Gastroesophageal sphincter (tissue), 4 donors: ENCODE results near the gene FN1. TPM values are rescaled to one million over a fixed set of nuclear protein-coding genes. Genes with fewer than 3 reads are reported as not detected.
"Not testable (repeated sequence)": the region's sequence is repeated elsewhere in the genome, so short reads cannot be mapped to it uniquely, and the experiment has no call there.

Experiments used
- ATAC-seq: fragments of 150-250 bp; one replicate; pipeline ENCODE4 v1.9.1; 2016; ENCODE audit warnings: mild to moderate bottlenecking, moderate library complexity
- H3K27ac ChIP-seq, 4 donors: fragments of 200-600 bp; sonication (generic) in 3 of 4; 1 replicate in 3 of 4; 2 replicates in 1 of 4; pipeline ENCODE4 v1.5.1; 2016 to 2019
- H3K27me3 ChIP-seq: fragments of 200-600 bp; sonication (generic); one replicate; pipeline ENCODE4 v1.5.1; 2019
- H3K36me3 ChIP-seq, 2 donors: fragments of 200-600 bp; sonication (generic); one replicate each; pipeline ENCODE4 v1.5.1; 2019; ENCODE audit warnings: control low read depth in 1 of 2
- H3K4me1 ChIP-seq, 3 donors: fragments of 200-600 bp; sonication (generic); 1 replicate in 2 of 3; 2 replicates in 1 of 3; pipeline ENCODE4 v1.5.1; 2016 to 2019; ENCODE audit warnings: control low read depth in 2 of 3
- H3K4me3 ChIP-seq, 2 donors: fragments of 200-600 bp; sonication (generic); one replicate each; pipeline ENCODE4 v1.5.1; 2019; ENCODE audit warnings: mild to moderate bottlenecking in 1 of 2, moderate library complexity in 1 of 2
- H3K9me3 ChIP-seq, 3 donors: fragments of 200-600 bp; sonication (generic); one replicate each; pipeline ENCODE4 v1.5.1; 2017 to 2019; ENCODE audit warnings: control low read depth in 2 of 3
- CTCF ChIP-seq, 4 experiments: fragments of 200-600 bp in 2 of 4; fragments of 450-650 bp in 2 of 4; sonication (generic) in 1 of 4; IDR thresholded peaks; one replicate each; pipeline ENCODE4 v1.5.1; 2017 to 2019; ENCODE audit warnings: antibody characterized with exemption in 4 of 4, mild to moderate bottlenecking in 2 of 4, moderate library complexity in 2 of 4
- EP300 ChIP-seq: sonication (generic); formaldehyde crosslinking; IDR thresholded peaks from one replicate; pipeline ENCODE4 v1.6.1; 2017; ENCODE audit warnings: antibody characterized with exemption, mild to moderate bottlenecking
- POLR2A ChIP-seq, 2 donors: fragments of 450-650 bp; IDR thresholded peaks; one replicate each; pipeline ENCODE4 v1.6.1; 2017; ENCODE audit warnings: antibody characterized with exemption in 2 of 2, mild to moderate bottlenecking in 2 of 2, moderate library complexity in 1 of 2
- POLR2AphosphoS5 ChIP-seq: sonication (generic); formaldehyde crosslinking; IDR thresholded peaks from one replicate; pipeline ENCODE4 v1.6.1; 2017; ENCODE audit warnings: antibody characterized with exemption
- WGBS, 2 donors: methylation state at CpG; one replicate each; pipeline ENCODE4 v1.1.5; 2018; ENCODE audit warnings: low coverage in 1 of 2; 5-methylcytosine and 5-hydroxymethylcytosine counted together
- total RNA-seq, 4 donors: library from RNA; depleted of rRNA; stranded (reverse); fragments of >200 nt; gene quantifications; one replicate each; pipeline ENCODE4 v1.1.0, GENCODE V29; 2016

Gene FN1
- total RNA-seq, 4 donors from 2014 or later: 1,699 to 4,986 (median 1,920) TPM

- 62 to 86% methylated on average over 2 of the region's 2 CpGs for WGBS, 2 donors
Observed at GRCh38 chr2:215316336-215316735, 119.5 kb downstream of the FN1 start.

GRCh38 chr2:215315301-215315700 lies 120.6 kb downstream of the FN1 start:
- WGBS, 2 donors: 100% methylated on average over 1 of the region's 2 CpGs; no CpG with 5 or more reads in 1 of the 2 donors
- ATAC-seq: no peak
- TF ChIP-seq EP300 (no peak), POLR2A (IDR thresholded peaks at IDR 0.05) (no peak), POLR2AphosphoS5 (no peak), CTCF (IDR thresholded peaks at IDR 0.05) (no peak)
- Histone ChIP-seq H3K4me1 (peaks cover 0 to 28% (median 5%) of the 10 kb centered on the region in 3 donors), H3K27ac (no peak overlapping the region), H3K4me3 (no peak overlapping the region), H3K36me3 (peaks cover 0 to 49% of the 10 kb centered on the region in 2 donors), H3K27me3 (no peaks in the 10 kb centered on the region), H3K9me3 (no peaks in the 10 kb centered on the region)

More at GRCh38 chr2:215316336-215316735, 119.5 kb downstream of the FN1 start:
- TF ChIP-seq POLR2AphosphoS5 (no peak), EP300 (no peak)
- Histone ChIP-seq H3K4me3 (no peak overlapping the region), H3K36me3 (peaks cover 0 to 59% of the 10 kb centered on the region in 2 donors), H3K4me1 (peaks cover 0 to 21% (median 5%) of the 10 kb centered on the region in 3 donors), H3K27ac (no peak overlapping the region), H3K9me3 (no peaks in the 10 kb centered on the region), H3K27me3 (no peaks in the 10 kb centered on the region)
- ATAC-seq: no peak

GRCh38 chr2:215314896-215315295 lies 121.0 kb downstream of the FN1 start:
- Histone ChIP-seq H3K9me3 (no peaks in the 10 kb centered on the region), H3K27me3 (no peaks in the 10 kb centered on the region), H3K36me3 (peaks cover 0 to 44% of the 10 kb centered on the region in 2 donors), H3K4me1 (peaks cover 0 to 28% (median 5%) of the 10 kb centered on the region in 3 donors), H3K27ac (no peak overlapping the region), H3K4me3 (no peak overlapping the region)
- ATAC-seq: no peak
- WGBS, 2 donors: 39% methylated on average over 1 of the region's 1 CpG; no CpG with 5 or more reads in 1 of the 2 donors
- TF ChIP-seq CTCF (IDR thresholded peaks at IDR 0.05): no peak
- TF ChIP-seq EP300: no peak
- TF ChIP-seq POLR2A (IDR thresholded peaks at IDR 0.05): no peak
- no peak for TF ChIP-seq POLR2AphosphoS5

GRCh38 chr2:215313255-215313613 lies 122.6 kb downstream of the FN1 start:
- no peak overlapping the region for H3K4me3 ChIP-seq
- no peak for ATAC-seq
- H3K4me1 ChIP-seq: peaks cover 0 to 28% (median 5%) of the 10 kb centered on the region in 3 donors
- TF ChIP-seq CTCF (IDR thresholded peaks at IDR 0.05): no peak
- TF ChIP-seq POLR2A (IDR thresholded peaks at IDR 0.05): no peak
- TF ChIP-seq POLR2AphosphoS5: no peak
- TF ChIP-seq EP300: no peak
- 78 to 93% methylated on average over 3 to 4 of the region's 4 CpGs for WGBS, 2 donors
- H3K9me3 ChIP-seq: no peaks in the 10 kb centered on the region
- peak overlapping the region in 2 of 4 donors; percentile 86 to 91 for H3K27ac ChIP-seq
- no peaks in the 10 kb centered on the region for H3K27me3 ChIP-seq
- H3K36me3 ChIP-seq: peaks cover 0 to 28% of the 10 kb centered on the region in 2 donors

- ATAC-seq: peak; percentile 99
- Histone ChIP-seq H3K27ac (peak within 1 kb of the TSS in 3 of 4 donors; percentile 84 to 91 (median 86)), H3K36me3 (peaks cover 0 to 18% of the 10 kb centered on the region in 2 donors), H3K9me3 (no peaks in the 10 kb centered on the region), H3K4me3 (peak within 1 kb of the TSS; percentile 34 to 78), H3K27me3 (no peaks in the 10 kb centered on the region), H3K4me1 (peaks cover 0 to 28% (median 5%) of the 10 kb centered on the region in 3 donors)
- 0 to 2% methylated on average over 2 to 15 of the region's 64 CpGs for WGBS, 2 donors
- TF ChIP-seq EP300: no peak
- peak in 3 of 4 experiments; percentile 29 to 53 (median 35) for TF ChIP-seq CTCF (IDR thresholded peaks at IDR 0.05)
- TF ChIP-seq POLR2A (IDR thresholded peaks at IDR 0.05): peak; percentile 32 to 44
- TF ChIP-seq POLR2AphosphoS5: peak; percentile 88
Observed at GRCh38 chr2:215311625-215312396, 124.1 kb downstream of the FN1 start, which contains the start of gene ATIC. Gene ATIC, plus strand, starts transcription at chr2:215312059. Its CDS starts 84 bp downstream, at chr2:215312143.

- Histone ChIP-seq H3K36me3 (peaks cover 0 to 18% of the 10 kb centered on the region in 2 donors), H3K4me1 (peaks cover 0 to 28% (median 5%) of the 10 kb centered on the region in 3 donors), H3K4me3 (peak overlapping the region; percentile 34 to 78), H3K27ac (peak overlapping the region in 3 of 4 donors; percentile 84 to 91 (median 86))
- ATAC-seq, H3K27me3 ChIP-seq, H3K9me3 ChIP-seq: not testable (repeated sequence)
- WGBS, 2 donors: 72 to 75% methylated on average over 7 to 12 of the region's 13 CpGs
Observed at GRCh38 chr2:215311259-215311624, 124.6 kb downstream of the FN1 start.
